Natural killer cell (primary cell): ENCODE results near the gene LIN54. TPM values are rescaled to one million over a fixed set of nuclear protein-coding genes. Genes with fewer than 3 reads are reported as not detected.
A peak's percentile ranks its signal among the peaks of the same experiment; 100 is the strongest.

ENCODE experiments used
- ATAC-seq, 3 donors: fragments of 150-1000 bp in 2 of 3; fragments of 200-7000 bp in 1 of 3; cut with Tn5 transposase; 1 replicate in 1 of 3; 2 replicates in 2 of 3; pipeline ENCODE4 v1.10.0; 2021; ENCODE audit warnings: mild to moderate bottlenecking in 2 of 3, moderate library complexity in 2 of 3
- DNase-seq, 2 donors: peaks; one replicate each; pipeline versions ENCODE4 v3.0.0 to v3.0.0-alpha.2; 2013 to 2021; ENCODE audit warnings: mixed read lengths in 1 of 2
- H3K27ac ChIP-seq: one replicate; pipeline ENCODE4 v1.5.1; 2013; ENCODE audit warnings: mild to moderate bottlenecking, low read length
- H3K27me3 ChIP-seq: one replicate; pipeline ENCODE4 v1.6.1; 2013; ENCODE audit warnings: low read length; ENCODE audit not compliant: control insufficient read depth, insufficient read depth
- H3K36me3 ChIP-seq: one replicate; pipeline ENCODE4 v1.6.1; 2013; ENCODE audit warnings: low read length; ENCODE audit not compliant: control insufficient read depth, insufficient read depth
- H3K4me1 ChIP-seq: one replicate; pipeline ENCODE4 v1.6.1; 2013; ENCODE audit warnings: low read length; ENCODE audit not compliant: control insufficient read depth, insufficient read depth
- H3K4me3 ChIP-seq: one replicate; pipeline ENCODE4 v1.5.1; 2013; ENCODE audit warnings: low read length
- H3K9me3 ChIP-seq: one replicate; pipeline ENCODE4 v1.6.1; 2013; ENCODE audit warnings: low read length; ENCODE audit not compliant: control insufficient read depth, insufficient read depth
- H3K27ac Mint-ChIP-seq, 2 donors: one replicate each; pipeline ENCODE4 v1.8.0; 2022; ENCODE audit warnings: mild to moderate bottlenecking in 2 of 2, mixed read lengths in 2 of 2, moderate library complexity in 1 of 2
- H3K27me3 Mint-ChIP-seq, 2 donors: one replicate each; pipeline ENCODE4 v1.8.0; 2022; ENCODE audit warnings: low read depth in 2 of 2, mixed read lengths in 2 of 2
- H3K36me3 Mint-ChIP-seq: one replicate; pipeline ENCODE4 v1.8.0; 2022; ENCODE audit warnings: mixed read lengths
- H3K4me1 Mint-ChIP-seq, 2 donors: one replicate each; pipeline ENCODE4 v1.8.0; 2022; ENCODE audit warnings: mixed read lengths in 2 of 2
- H3K4me3 Mint-ChIP-seq: one replicate; pipeline ENCODE4 v1.8.0; 2022; ENCODE audit warnings: mild to moderate bottlenecking, moderate library complexity, mixed read lengths
- H3K9me3 Mint-ChIP-seq, 2 donors: one replicate each; pipeline ENCODE4 v1.8.0; 2022; ENCODE audit warnings: mixed read lengths in 2 of 2
- CTCF ChIP-seq: fragments of 200-600 bp; IDR thresholded peaks from one replicate; pipeline ENCODE4 v1.8.0; 2022; ENCODE audit warnings: antibody characterized with exemption
- WGBS: methylation state at CpG from one replicate; pipeline ENCODE4 v1.1.7; 2013; ENCODE audit warnings: missing lambda C conversion rate; ENCODE audit not compliant: insufficient coverage; 5-methylcytosine and 5-hydroxymethylcytosine counted together
- intact Hi-C: fragments of 100-400 bp; cut with micrococcal nuclease; formaldehyde crosslinking; loops from one replicate; pipeline ENCODE4 v1.14.2; 2022
- total RNA-seq, 4 donors: library from RNA; stranded (reverse); fragments of 120-200 nt in 1 of 4; gene quantifications; one replicate each; pipeline versions ENCODE4 v1.2.3 to v1.2.4, GENCODE V29; 2013 to 2022

The LIN54 gene
- total RNA-seq, 3 donors from 2014 or later (not counting 1 experiment from before 2014, with no cell fraction given), result 16.6 to 20.1 (median 19.3) TPM

- Mint-ChIP-seq H3K27ac (no peak overlapping the region), H3K9me3 (no peaks in the 10 kb centered on the region), H3K36me3 (no peaks in the 10 kb centered on the region), H3K4me1 (peaks cover 8% of the 10 kb centered on the region in 2 donors), H3K4me3 (no peak overlapping the region), H3K27me3 (no peaks in the 10 kb centered on the region)
- Histone ChIP-seq H3K27ac (no peak overlapping the region), H3K4me1 (no peaks in the 10 kb centered on the region), H3K27me3 (no peaks in the 10 kb centered on the region), H3K36me3 (peaks cover 13% of the 10 kb centered on the region), H3K4me3 (no peak overlapping the region), H3K9me3 (no peaks in the 10 kb centered on the region)
- ATAC-seq, result no peak
- intact Hi-C loops, result no loop called here
- DNase-seq, result no peak
- TF ChIP-seq CTCF, result no peak
- WGBS, result 100% methylated on average over 1 of the region's 1 CpG
Measured at GRCh38 chr4:82981138-82981537, 29.5 kb downstream of the LIN54 start.

- Mint-ChIP-seq H3K36me3 (no peaks in the 10 kb centered on the region), H3K27me3 (no peaks in the 10 kb centered on the region), H3K4me3 (no peak overlapping the region), H3K4me1 (no peaks in the 10 kb centered on the region), H3K27ac (no peak overlapping the region), H3K9me3 (no peaks in the 10 kb centered on the region)
- TF ChIP-seq CTCF, result no peak
- H3K9me3 ChIP-seq, result no peaks in the 10 kb centered on the region
- no peak overlapping the region for H3K27ac ChIP-seq
- ATAC-seq, result no peak
- no peaks in the 10 kb centered on the region for H3K27me3 ChIP-seq
- no peak overlapping the region for H3K4me3 ChIP-seq
- H3K4me1 ChIP-seq, result no peaks in the 10 kb centered on the region
- H3K36me3 ChIP-seq, result peaks cover 18% of the 10 kb centered on the region
- intact Hi-C loops, result no loop called here
- DNase-seq, result no peak
- 100% methylated on average over 1 of the region's 2 CpGs for WGBS
Measured at GRCh38 chr4:82975792-82976191, 34.8 kb downstream of the LIN54 start.

GRCh38 chr4:82969414-82969813, 41.2 kb downstream of the LIN54 start:
- intact Hi-C loops, result no loop called here
- ATAC-seq (no peak), DNase-seq (no peak)
- no peaks in the 10 kb centered on the region for H3K4me1 Mint-ChIP-seq
- Histone ChIP-seq H3K36me3 (peaks cover 38% of the 10 kb centered on the region), H3K27me3 (no peaks in the 10 kb centered on the region), H3K9me3 (no peaks in the 10 kb centered on the region), H3K4me1 (no peaks in the 10 kb centered on the region), H3K27ac (no peak overlapping the region), H3K4me3 (no peak overlapping the region)
- H3K36me3 Mint-ChIP-seq, result peaks cover 10% of the 10 kb centered on the region
- WGBS, result 55% methylated on average over 1 of the region's 2 CpGs
- H3K27me3 Mint-ChIP-seq, result no peaks in the 10 kb centered on the region
- H3K4me3 Mint-ChIP-seq, result no peak overlapping the region
- H3K9me3 Mint-ChIP-seq, result no peaks in the 10 kb centered on the region
- H3K27ac Mint-ChIP-seq, result peak overlapping the region; percentile 18 to 27
- TF ChIP-seq CTCF, result no peak

- Mint-ChIP-seq H3K27me3 (no peaks in the 10 kb centered on the region), H3K4me3 (no peak overlapping the region), H3K4me1 (no peaks in the 10 kb centered on the region), H3K27ac (peak overlapping the region; percentile 18 to 27), H3K36me3 (peaks cover 10% of the 10 kb centered on the region), H3K9me3 (no peaks in the 10 kb centered on the region)
- H3K4me1 ChIP-seq, result no peaks in the 10 kb centered on the region
- H3K9me3 ChIP-seq, result no peaks in the 10 kb centered on the region
- no peak for TF ChIP-seq CTCF
- H3K27me3 ChIP-seq, result no peaks in the 10 kb centered on the region
- H3K27ac ChIP-seq, result no peak overlapping the region
- no peak overlapping the region for H3K4me3 ChIP-seq
- DNase-seq (no peak), ATAC-seq (no peak)
- WGBS, result 74% methylated on average over 4 of the region's 4 CpGs
- intact Hi-C loops, result no loop called here
- H3K36me3 ChIP-seq, result peaks cover 41% of the 10 kb centered on the region
Measured at GRCh38 chr4:82968972-82969371, 41.7 kb downstream of the LIN54 start.
